DOHH2 (cell line): ENCODE results near the gene NT5C1A.

Experiments used
- EZH2phosphoT487 ChIP-seq: fragments of 200-600 bp; sonication (generic); IDR thresholded peaks from 2 replicates; pipeline ENCODE4 v1.6.1; 2017; ENCODE audit warnings: borderline replicate concordance, mild to moderate bottlenecking, antibody characterized with exemption, low read length, moderate library complexity, mixed read lengths
- TF ChIP-seq, protein P1 (sequence below): fragments of 200-600 bp; sonication (generic); IDR thresholded peaks from one replicate; pipeline ENCODE4 v1.5.1; 2014; ENCODE audit warnings: antibody characterized with exemption, mild to moderate bottlenecking, low read depth, low read length; ENCODE audit not compliant: poor library complexity, severe bottlenecking

DNA sequence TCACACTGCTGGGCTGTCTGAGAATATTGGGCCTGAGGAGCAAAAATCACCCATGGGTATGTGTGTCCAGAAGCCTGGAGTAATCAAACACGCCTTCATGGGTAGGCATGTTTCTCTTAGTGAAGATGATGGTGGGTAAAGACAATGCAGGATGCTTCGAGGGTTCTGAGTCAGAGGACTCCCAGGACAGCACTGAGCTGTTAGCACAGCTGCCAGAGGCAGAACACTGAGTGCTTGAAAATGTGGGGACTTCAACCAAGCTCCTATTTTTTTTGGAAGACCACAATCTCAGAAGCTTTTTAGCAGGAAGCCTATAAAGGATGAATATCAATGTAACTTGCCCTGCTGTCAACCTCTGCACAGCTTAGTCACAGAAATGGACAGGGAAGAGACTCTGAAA, 7.9 kb upstream of the NT5C1A start:
- TF ChIP-seq, protein P1, sequence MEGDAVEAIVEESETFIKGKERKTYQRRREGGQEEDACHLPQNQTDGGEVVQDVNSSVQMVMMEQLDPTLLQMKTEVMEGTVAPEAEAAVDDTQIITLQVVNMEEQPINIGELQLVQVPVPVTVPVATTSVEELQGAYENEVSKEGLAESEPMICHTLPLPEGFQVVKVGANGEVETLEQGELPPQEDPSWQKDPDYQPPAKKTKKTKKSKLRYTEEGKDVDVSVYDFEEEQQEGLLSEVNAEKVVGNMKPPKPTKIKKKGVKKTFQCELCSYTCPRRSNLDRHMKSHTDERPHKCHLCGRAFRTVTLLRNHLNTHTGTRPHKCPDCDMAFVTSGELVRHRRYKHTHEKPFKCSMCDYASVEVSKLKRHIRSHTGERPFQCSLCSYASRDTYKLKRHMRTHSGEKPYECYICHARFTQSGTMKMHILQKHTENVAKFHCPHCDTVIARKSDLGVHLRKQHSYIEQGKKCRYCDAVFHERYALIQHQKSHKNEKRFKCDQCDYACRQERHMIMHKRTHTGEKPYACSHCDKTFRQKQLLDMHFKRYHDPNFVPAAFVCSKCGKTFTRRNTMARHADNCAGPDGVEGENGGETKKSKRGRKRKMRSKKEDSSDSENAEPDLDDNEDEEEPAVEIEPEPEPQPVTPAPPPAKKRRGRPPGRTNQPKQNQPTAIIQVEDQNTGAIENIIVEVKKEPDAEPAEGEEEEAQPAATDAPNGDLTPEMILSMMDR = no peak
- no peak for TF ChIP-seq EZH2phosphoT487
